HCT116 (cell line): ENCODE results near the gene CAMK2D. TPM values are rescaled to one million over a fixed set of nuclear protein-coding genes. Genes with fewer than 3 reads are reported as not detected.

Experiments
- ATAC-seq: fragments of 200-7000 bp; cut with Tn5 transposase; 2 replicates; pipeline ENCODE4 v1.9.1; 2020; ENCODE audit warnings: mild to moderate bottlenecking, moderate library complexity
- BruUV-seq: library from RNA; stranded (reverse); fragments of 400-500 nt; replicated peaks from 2 replicates; lab custom pipeline; 2021; lab: Mats Ljungman, UMichigan
- CTCF ChIA-PET: fragments of 300-600 bp; sonication (Branson Sonifier 250); formaldehyde crosslinking; loops from one replicate; lab custom pipeline; 2021; ENCODE audit warnings: antibody characterized with exemption; lab: Charles Lee
- POLR2A ChIA-PET: fragments of 300-600, 350-600 bp; sonication (Branson Sonifier 250); formaldehyde crosslinking; loops from one replicate; lab custom pipeline; 2021; ENCODE audit warnings: antibody characterized with exemption; lab: Charles Lee
- RAD21 ChIA-PET, 2 experiments: fragments of 300-600 bp; sonication (Branson Sonifier 250); formaldehyde crosslinking; loops; one replicate each; lab custom pipeline; 2023; ENCODE audit warnings: low total read pairs in 2 of 2; ENCODE audit not compliant: uncharacterized antibody in 2 of 2, unreplicated experiment in 2 of 2, low non-redundant PET in 1 of 2; lab: Charles Lee
- DNase-seq: peaks from one replicate; pipeline ENCODE4 v3.0.0-alpha.2; 2010; ENCODE audit warnings: low read depth, low spot score
- H2AFZ ChIP-seq: fragments of 200-600 bp; shearing (Covaris generic), sonication (generic); 2 replicates; pipeline ENCODE4 v1.6.1; 2017; ENCODE audit warnings: low read depth, mixed run types, mixed read lengths, antibody characterized with exemption, low read length; ENCODE audit not compliant: poor library complexity, severe bottlenecking
- H3K27ac ChIP-seq: 2 replicates; pipeline ENCODE4 v1.5.1; 2012; ENCODE audit warnings: low read depth, low read length
- H3K27me3 ChIP-seq: fragments of 200-600 bp; sonication (generic); 2 replicates; pipeline ENCODE4 v1.6.1; 2016; ENCODE audit warnings: mixed run types, low read length, mixed read lengths; ENCODE audit not compliant: insufficient read depth
- H3K36me3 ChIP-seq, 2 experiments: fragments of 200-500 bp in 1 of 2; fragments of 200-600 bp in 1 of 2; sonication (Bioruptor generic) in 1 of 2; sonication (generic) in 1 of 2; 2 replicates each; pipeline versions ENCODE4 v1.5.1 to v1.6.1; 2014 to 2016; ENCODE audit warnings: low read length in 2 of 2, inconsistent platforms in 1 of 2, mixed read lengths in 1 of 2, mixed run types in 1 of 2; ENCODE audit not compliant: insufficient read depth in 2 of 2, control insufficient read depth in 1 of 2
- H3K4me1 ChIP-seq, 2 experiments: fragments of 200-600 bp in 1 of 2; sonication (generic) in 1 of 2; 2 replicates each; pipeline versions ENCODE4 v1.5.1 to v1.6.1; 2012 to 2017; ENCODE audit warnings: low read length in 2 of 2, inconsistent platforms in 1 of 2, mild to moderate bottlenecking in 1 of 2, mixed read lengths in 1 of 2, mixed run types in 1 of 2, moderate library complexity in 1 of 2; ENCODE audit not compliant: insufficient read depth in 2 of 2, control insufficient read depth in 1 of 2
- H3K4me2 ChIP-seq: fragments of 200-600 bp; sonication (generic); 2 replicates; pipeline ENCODE4 v1.6.1; 2017; ENCODE audit warnings: mixed run types, low read length, mixed read lengths
- H3K4me3 ChIP-seq, 2 experiments: fragments of 200-600 bp in 1 of 2; sonication (generic) in 1 of 2; replicated peaks in 1 of 2; 2 replicates each; pipeline ENCODE4 v1.5.1; 2011 to 2016; ENCODE audit warnings: low read length in 2 of 2, control low read depth in 1 of 2, low read depth in 1 of 2, mild to moderate bottlenecking in 1 of 2, mixed read lengths in 1 of 2, mixed run types in 1 of 2
- H3K79me2 ChIP-seq: fragments of 200-600 bp; sonication (generic); 2 replicates; pipeline ENCODE4 v1.6.1; 2017; ENCODE audit warnings: mild to moderate bottlenecking, mixed run types, low read length, moderate library complexity, mixed read lengths; ENCODE audit not compliant: insufficient read depth
- H3K9ac ChIP-seq: fragments of 200-600 bp; sonication (generic); 2 replicates; pipeline ENCODE4 v1.6.1; 2016; ENCODE audit warnings: low read length, mixed read lengths
- H3K9me2 ChIP-seq: fragments of 200-600 bp; sonication (generic), shearing (Covaris generic); 2 replicates; pipeline ENCODE4 v1.6.1; 2017; ENCODE audit warnings: mixed run types, mild to moderate bottlenecking, moderate library complexity; ENCODE audit not compliant: insufficient read depth
- H3K9me3 ChIP-seq, 2 experiments: fragments of 200-500 bp in 1 of 2; fragments of 200-600 bp in 1 of 2; sonication (Bioruptor generic) in 1 of 2; sonication (generic) in 1 of 2; 2 replicates each; pipeline ENCODE4 v1.6.1; 2014 to 2017; ENCODE audit warnings: low read length in 2 of 2, mixed read lengths in 2 of 2, inconsistent platforms in 1 of 2, low read depth in 1 of 2, mild to moderate bottlenecking in 1 of 2, mixed run types in 1 of 2, moderate library complexity in 1 of 2; ENCODE audit not compliant: control insufficient read depth in 1 of 2, insufficient read depth in 1 of 2
- H4K20me1 ChIP-seq: fragments of 200-600 bp; sonication (generic), shearing (Covaris generic); 2 replicates; pipeline ENCODE4 v1.6.1; 2017; ENCODE audit warnings: mixed run types, mild to moderate bottlenecking, moderate library complexity; ENCODE audit not compliant: insufficient read depth
- ATF3 ChIP-seq: IDR thresholded peaks from 2 replicates; pipeline ENCODE4 v1.6.1; 2012
- CEBPB ChIP-seq: IDR thresholded peaks from 2 replicates; pipeline ENCODE4 v1.6.1; 2012; ENCODE audit warnings: low read depth
- EGR1 ChIP-seq: IDR thresholded peaks from 2 replicates; pipeline ENCODE4 v1.6.1; 2012; ENCODE audit warnings: low read depth
- ELF1 ChIP-seq: IDR thresholded peaks from 2 replicates; pipeline ENCODE4 v1.6.1; 2012; ENCODE audit warnings: low read depth, borderline replicate concordance
- EZH2phosphoT487 ChIP-seq: fragments of 200-600 bp; IDR thresholded peaks from 2 replicates; pipeline ENCODE4 v1.6.1; 2018; ENCODE audit warnings: antibody characterized with exemption, borderline replicate concordance
- FOSL1 ChIP-seq: IDR thresholded peaks from 2 replicates; pipeline ENCODE4 v1.6.1; 2012; ENCODE audit warnings: low read depth
- POLR2A ChIP-seq: IDR thresholded peaks from 2 replicates; pipeline ENCODE4 v1.7.0; 2011; ENCODE audit warnings: borderline replicate concordance; ENCODE audit not compliant: insufficient read depth, insufficient read length; ENCODE audit errors: extremely low read depth
- RAD21 ChIP-seq: IDR thresholded peaks from 2 replicates; pipeline ENCODE4 v1.6.1; 2012; ENCODE audit warnings: low read depth, mild to moderate bottlenecking
- REST ChIP-seq: IDR thresholded peaks from 2 replicates; pipeline ENCODE4 v1.6.1; 2012; ENCODE audit warnings: low read depth
- SIN3A ChIP-seq: IDR thresholded peaks from 2 replicates; pipeline ENCODE4 v1.6.1; 2012; ENCODE audit warnings: low read depth
- SP1 ChIP-seq: IDR thresholded peaks from 2 replicates; pipeline ENCODE4 v1.6.1; 2012; ENCODE audit warnings: low read depth
- SRF ChIP-seq: IDR thresholded peaks from 2 replicates; pipeline ENCODE4 v1.6.1; 2012; ENCODE audit warnings: low read depth
- TCF7L2 ChIP-seq: IDR thresholded peaks from 2 replicates; pipeline ENCODE4 v1.7.0; 2011; ENCODE audit warnings: borderline replicate concordance, inconsistent platforms; ENCODE audit not compliant: insufficient read depth, insufficient read length; ENCODE audit errors: extremely low read depth
- ZNF274 ChIP-seq: fragments of 200-500 bp; sonication (Bioruptor generic); IDR thresholded peaks from 2 replicates; pipeline ENCODE4 v1.6.1; 2014; ENCODE audit warnings: mild to moderate bottlenecking, low read depth, low read length, inconsistent platforms
- intact Hi-C: fragments of 100-400 bp; cut with micrococcal nuclease; formaldehyde crosslinking; loops from 2 replicates; pipeline ENCODE4 v1.10.0; 2022
- total RNA-seq: library from RNA; stranded (reverse); gene quantifications from one replicate; pipeline ENCODE4 v1.2.1, GENCODE V29; 2021; ENCODE audit not compliant: unreplicated experiment

The CAMK2D gene
- total RNA-seq, 1 experiment from 2014 or later: 67.0 TPM

- H3K9ac ChIP-seq: no peak overlapping the region
Observed at GRCh38 chr4:113766882-113767281, 5.3 kb upstream of the CAMK2D start.

More at GRCh38 chr4:113766882-113767281, 5.3 kb upstream of the CAMK2D start:
- no TSS peak for BruUV-seq
- TF ChIP-seq ELF1: no peak
- TF ChIP-seq SIN3A: no peak
- TF ChIP-seq CEBPB: no peak
- TF ChIP-seq REST: no peak
- TF ChIP-seq POLR2A: no peak
- TF ChIP-seq EGR1: no peak
- no peak for TF ChIP-seq FOSL1
- no peak for TF ChIP-seq EZH2phosphoT487
- TF ChIP-seq ZNF274: no peak
- TF ChIP-seq SP1: no peak
- no peak for TF ChIP-seq TCF7L2
- no peak for TF ChIP-seq RAD21
- TF ChIP-seq ATF3: no peak
- no peak for TF ChIP-seq SRF
- no peak for DNase-seq
- no peak overlapping the region for H2AFZ ChIP-seq
- H3K4me3 ChIP-seq: no peak overlapping the region
- CTCF ChIA-PET: no interaction called here
- POLR2A ChIA-PET: no interaction called here
- H3K27ac ChIP-seq: no peak overlapping the region
- no peaks in the 10 kb centered on the region for H3K36me3 ChIP-seq
- no peaks in the 10 kb centered on the region for H3K27me3 ChIP-seq
- no peak overlapping the region for H3K4me2 ChIP-seq
- no peaks in the 10 kb centered on the region for H3K9me2 ChIP-seq
- intact Hi-C loops: loop anchor here (10.0 kb wide), 1 partner anchor 472 kb away; no protein-coding TSS in a partner anchor
- H3K79me2 ChIP-seq: no peaks in the 10 kb centered on the region
- no peaks in the 10 kb centered on the region for H4K20me1 ChIP-seq
- RAD21 ChIA-PET: no interaction called here
- peaks cover 3 to 6% of the 10 kb centered on the region in 2 experiments; a peak in 2 of 4 replicates for H3K4me1 ChIP-seq
- no peaks in the 10 kb centered on the region for H3K9me3 ChIP-seq
- ATAC-seq: no peak
